HuH-7.5 (cell line): ENCODE data around the gene MFAP5.
A peak's percentile ranks its signal among the peaks of the same experiment; 100 is the strongest.
"Not testable (repeated sequence)": the region's sequence is repeated elsewhere in the genome, so short reads cannot be mapped to it uniquely, and the experiment has no call there.

Experiments used
- DNase-seq: peaks from one replicate; pipeline ENCODE4 v3.0.0; 2011; ENCODE audit warnings: low spot score

Gene MFAP5

GRCh38 chr12:8629486-8630033, 33.1 kb downstream of the MFAP5 start:
- no peak for DNase-seq

- no peak for DNase-seq
Observed at GRCh38 chr12:8628731-8629130, 33.9 kb downstream of the MFAP5 start.

DNA sequence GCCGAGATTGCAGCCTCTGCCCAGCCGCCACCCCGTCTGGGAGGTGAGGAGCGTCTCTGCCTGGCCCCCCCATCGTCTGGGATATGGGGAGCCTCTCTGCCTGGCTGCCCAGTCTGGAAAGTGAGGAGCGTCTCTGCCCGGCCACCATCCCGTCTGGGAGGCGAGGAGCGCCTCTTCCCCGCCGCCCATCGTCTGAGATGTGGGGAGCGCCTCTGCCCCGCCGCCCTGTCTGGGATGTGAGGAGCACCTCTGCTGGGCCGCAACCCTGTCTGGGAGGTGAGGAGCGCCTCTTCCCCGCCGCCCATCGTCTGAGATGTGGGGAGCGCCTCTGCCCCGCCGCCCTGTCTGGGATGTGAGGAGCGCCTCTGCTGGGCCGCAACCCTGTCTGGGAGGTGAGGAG, 37.9 kb downstream of the MFAP5 start:
- DNase-seq, result not testable (repeated sequence)

GRCh38 chr12:8622646-8623045, 40.0 kb downstream of the MFAP5 start:
- no peak for DNase-seq

GRCh38 chr12:8615206-8615605, 47.4 kb downstream of the MFAP5 start:
- no peak for DNase-seq

DNA sequence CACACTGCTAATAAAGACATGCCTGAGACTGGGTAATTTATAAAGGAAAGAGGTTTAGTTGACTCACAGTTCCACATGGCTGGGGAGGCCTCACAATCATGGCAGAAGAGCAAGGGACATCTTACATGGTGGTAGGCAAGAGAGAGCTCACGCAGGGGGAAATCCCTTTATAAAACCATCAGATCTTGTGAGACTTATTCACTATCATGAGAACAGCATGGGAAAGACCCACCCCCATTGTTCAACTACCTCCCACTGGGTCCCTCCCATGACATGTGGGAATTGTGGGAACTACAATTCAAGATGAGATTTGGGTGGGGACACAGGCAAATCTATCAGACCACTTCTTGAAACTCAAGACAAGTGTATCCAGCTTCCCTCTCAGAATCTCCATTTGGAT, 48.7 kb downstream of the MFAP5 start:
- DNase-seq, result not testable (repeated sequence)

DNA sequence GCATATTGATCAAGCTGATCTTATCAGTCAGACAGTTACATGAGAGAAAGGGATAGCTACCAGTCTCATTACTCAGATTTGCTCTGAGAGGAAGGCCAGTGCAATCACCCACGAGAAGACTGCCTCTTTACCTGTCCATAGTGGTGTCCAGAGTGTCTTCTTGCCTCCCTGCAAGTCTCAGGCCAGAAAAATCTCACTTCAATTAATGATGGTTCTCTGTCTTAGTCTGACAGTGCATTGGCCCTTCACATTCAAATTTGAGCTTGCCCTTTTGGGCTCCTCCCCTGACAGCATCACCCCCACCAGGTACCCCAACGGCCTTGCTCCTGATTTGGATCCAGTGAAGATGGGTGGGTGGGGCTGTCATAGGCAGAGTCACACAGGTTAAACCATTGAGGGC, 50.0 kb downstream of the MFAP5 start, which contains the start of gene AICDA:
TSS of gene AICDA (minus strand) at position 231 of the 400 bp plus-strand sequence. CDS start at position 139, 92 bp downstream.
- no peak for DNase-seq

- DNase-seq, result peak; percentile 38
Observed at GRCh38 chr12:8609061-8609570, 53.5 kb downstream of the MFAP5 start.

GRCh38 chr12:8606890-8607289, 55.7 kb downstream of the MFAP5 start:
- no peak for DNase-seq

GRCh38 chr12:8605057-8605456, 57.6 kb downstream of the MFAP5 start:
- no peak for DNase-seq

DNA sequence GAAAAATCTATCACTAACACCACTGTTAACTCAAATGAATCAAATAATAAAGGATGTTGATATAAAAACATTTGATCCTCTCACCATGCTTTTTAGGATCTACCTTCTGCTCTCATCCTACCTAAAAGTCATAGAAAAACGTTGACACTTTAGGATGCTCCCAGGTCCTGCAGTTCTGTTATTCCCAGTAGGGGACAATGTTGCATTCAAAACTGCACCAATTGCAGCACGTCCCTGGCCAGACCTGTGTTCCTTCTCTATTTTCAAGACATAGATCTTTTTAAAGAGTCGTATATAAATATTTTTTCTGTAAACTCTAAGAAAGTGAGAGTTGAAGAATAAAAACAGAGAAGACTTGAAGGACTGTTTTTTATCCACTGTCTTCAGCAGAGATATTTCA, 58.8 kb downstream of the MFAP5 start:
- no peak for DNase-seq

- no peak for DNase-seq
Observed at GRCh38 chr12:8603286-8603685, 59.3 kb downstream of the MFAP5 start.

GRCh38 chr12:8596561-8596960, 66.1 kb downstream of the MFAP5 start:
- DNase-seq, result no peak
